Femur (tissue), 1 donor: Measurements from ENCODE around the gene CXCL8.
"Not testable (repeated sequence)": the region's sequence is repeated elsewhere in the genome, so short reads cannot be mapped to it uniquely, and the experiment has no call there.

Experiments
- DNase-seq: peaks from one replicate; pipeline ENCODE4 v3.0.0-alpha.2; 2017

Gene CXCL8

GRCh38 chr4:73744203-73744602 lies 3.8 kb downstream of the CXCL8 start:
- no peak for DNase-seq

- DNase-seq = no peak
Observed at GRCh38 chr4:73750730-73751129, 10.4 kb downstream of the CXCL8 start.

DNA sequence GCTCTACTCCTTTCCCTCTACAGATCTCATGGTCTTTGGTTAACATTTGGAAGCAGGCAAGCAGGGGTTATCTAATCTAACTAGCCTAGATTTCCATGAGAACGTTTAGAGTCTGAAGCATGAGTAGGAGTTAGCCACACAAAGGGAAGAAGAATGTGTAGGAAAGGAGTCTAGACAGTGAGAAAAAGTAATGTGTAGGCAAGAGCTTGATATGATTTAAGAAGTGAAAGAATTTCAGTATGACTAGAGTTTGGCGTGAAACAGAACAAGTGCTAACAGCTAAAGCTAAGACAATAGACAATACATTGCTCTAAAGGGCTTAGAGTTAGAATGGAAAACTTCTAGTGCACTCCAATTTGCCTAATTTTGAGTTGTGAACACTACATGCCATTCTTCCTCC lies 10.8 kb downstream of the CXCL8 start:
- no peak for DNase-seq

DNA sequence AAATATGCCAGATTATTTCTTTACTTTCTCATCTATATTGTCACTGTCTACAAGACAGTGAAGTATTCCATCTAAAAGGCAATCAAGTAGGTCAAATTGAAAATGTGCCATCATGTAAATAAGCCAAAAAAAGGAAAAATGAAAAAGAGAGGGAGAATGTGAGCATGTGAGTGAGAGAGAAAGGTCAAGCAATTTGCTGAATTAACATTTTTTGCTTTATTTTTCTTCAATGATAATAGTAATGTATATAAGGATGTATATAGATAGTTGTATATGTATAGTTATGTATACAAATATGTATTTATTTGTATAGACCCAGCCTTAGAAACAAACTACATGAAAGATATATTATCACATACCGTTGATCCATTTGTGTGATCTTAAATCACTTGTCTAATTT lies 11.5 kb downstream of the CXCL8 start:
- no peak for DNase-seq

DNA sequence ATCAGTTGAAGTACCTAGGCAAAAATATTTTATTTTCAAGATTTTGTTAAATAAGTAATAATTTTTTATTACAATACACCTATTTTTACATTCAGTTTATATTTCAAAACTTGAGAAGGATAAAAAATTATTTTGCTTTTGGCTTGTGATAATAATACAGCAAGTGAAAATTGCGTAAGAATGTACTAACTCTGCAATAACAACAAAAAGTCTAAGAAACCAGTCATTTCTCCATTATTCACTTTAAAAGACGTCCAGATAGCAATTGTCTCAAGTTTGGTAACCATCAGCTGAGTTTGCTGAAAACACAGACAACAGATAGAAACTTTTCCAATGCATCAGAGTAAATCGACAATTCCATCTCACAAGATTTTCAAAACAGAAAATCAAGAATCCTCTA lies 12.1 kb downstream of the CXCL8 start:
- DNase-seq = no peak

- no peak for DNase-seq
Observed at GRCh38 chr4:73753215-73753614, 12.8 kb downstream of the CXCL8 start.

DNA sequence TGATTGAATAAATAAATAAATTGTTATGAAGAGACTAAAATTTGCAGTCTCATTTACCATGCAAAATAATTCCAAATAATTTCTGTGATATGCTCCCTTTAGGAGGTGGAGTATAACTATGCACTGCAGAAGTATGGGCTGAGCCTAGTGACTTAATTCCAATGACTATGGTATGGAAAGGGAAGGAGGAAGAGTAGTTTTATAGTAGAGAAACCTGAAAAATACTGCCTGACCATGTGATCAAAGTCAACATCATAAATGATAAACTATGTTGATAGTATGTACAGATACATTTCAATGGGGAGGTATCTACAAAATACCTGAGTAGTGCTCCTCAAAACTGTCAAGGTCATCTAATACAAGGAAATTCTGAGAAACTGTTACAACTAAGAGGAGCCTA lies 14.6 kb downstream of the CXCL8 start:
- no peak for DNase-seq

DNA sequence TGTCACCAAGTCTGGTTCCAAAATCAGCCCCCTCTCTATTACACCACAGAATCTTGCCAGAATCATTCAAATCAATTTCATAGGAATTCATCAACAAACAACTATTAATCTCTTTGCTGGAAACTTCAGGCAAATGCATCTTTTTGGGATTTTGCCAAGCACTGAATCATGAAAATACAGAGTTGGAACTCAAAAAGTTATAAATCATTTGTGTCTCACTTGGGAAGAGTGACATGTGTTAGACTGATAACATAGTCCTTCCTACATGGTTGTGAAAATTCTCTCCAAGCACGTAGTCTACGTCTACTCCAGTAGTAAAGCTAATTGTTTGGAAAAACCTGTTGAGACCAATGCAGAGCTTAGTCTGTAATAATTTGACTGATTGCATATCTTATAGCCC lies 19.0 kb downstream of the CXCL8 start:
- DNase-seq = no peak

GRCh38 chr4:73761856-73762255 lies 21.5 kb downstream of the CXCL8 start:
- DNase-seq = no peak

DNA sequence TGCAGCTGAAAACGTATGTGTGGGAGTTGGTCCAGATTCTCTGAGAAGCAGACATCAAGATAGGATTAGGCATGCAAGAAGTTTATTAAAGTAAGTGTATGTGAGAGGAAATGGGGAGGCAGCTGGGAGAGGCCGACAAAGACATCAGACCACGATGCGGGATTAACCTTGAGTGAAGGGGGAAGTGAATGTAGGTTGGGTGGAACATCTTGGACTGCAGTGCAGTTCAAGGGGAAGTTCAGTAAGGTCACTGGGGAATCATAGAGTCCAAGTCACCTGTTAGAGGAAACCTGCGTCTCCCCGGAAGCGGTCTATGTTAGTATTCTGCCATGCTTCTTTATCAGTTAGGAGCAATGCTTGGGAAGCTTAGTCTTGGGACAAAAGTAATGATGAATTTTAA lies 22.0 kb downstream of the CXCL8 start:
- no peak for DNase-seq

GRCh38 chr4:73763877-73764276 lies 23.5 kb downstream of the CXCL8 start:
- DNase-seq = no peak

DNA sequence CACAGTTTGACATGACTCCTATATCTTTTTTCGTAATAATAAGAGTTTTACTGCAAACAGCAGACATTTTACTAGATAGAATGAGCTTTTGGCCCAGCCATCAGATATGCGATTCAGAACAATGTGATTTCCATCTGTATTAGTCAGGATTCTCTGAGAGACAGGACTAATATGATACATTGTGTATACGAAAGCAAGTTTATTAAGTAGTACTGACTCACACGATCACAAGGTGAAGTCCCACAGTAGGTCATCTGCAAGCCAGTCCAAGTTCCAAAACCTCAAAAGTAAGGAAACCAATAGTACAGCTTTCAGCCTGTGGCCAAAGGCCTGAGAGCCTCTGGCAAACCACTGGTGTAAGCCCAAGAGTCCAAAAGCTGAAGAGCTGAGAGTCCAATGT lies 24.1 kb downstream of the CXCL8 start:
- DNase-seq = no peak

GRCh38 chr4:73765296-73765695 lies 24.9 kb downstream of the CXCL8 start:
- no peak for DNase-seq

DNA sequence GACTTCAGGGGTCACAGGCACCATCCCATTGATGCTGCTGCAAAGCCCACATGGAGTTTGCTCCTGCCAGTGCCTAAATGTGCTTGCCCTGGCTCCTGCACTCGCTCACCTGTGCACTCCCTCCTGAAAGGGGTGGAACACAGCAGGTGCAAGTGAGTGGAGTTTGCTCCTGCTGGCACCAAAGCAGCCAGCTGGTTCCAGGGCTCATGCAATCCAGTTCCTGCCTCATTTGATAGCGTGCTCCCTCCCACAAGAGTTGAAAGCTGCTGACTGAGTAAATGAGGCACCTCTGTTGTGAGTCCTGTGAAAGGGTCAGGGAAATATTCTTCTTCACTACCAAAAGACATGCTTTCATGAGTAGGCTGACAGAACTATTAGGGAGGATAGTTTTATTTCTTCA lies 30.5 kb downstream of the CXCL8 start:
- DNase-seq = no peak

GRCh38 chr4:73772363-73772762 lies 32.0 kb downstream of the CXCL8 start:
- no peak for DNase-seq

DNA sequence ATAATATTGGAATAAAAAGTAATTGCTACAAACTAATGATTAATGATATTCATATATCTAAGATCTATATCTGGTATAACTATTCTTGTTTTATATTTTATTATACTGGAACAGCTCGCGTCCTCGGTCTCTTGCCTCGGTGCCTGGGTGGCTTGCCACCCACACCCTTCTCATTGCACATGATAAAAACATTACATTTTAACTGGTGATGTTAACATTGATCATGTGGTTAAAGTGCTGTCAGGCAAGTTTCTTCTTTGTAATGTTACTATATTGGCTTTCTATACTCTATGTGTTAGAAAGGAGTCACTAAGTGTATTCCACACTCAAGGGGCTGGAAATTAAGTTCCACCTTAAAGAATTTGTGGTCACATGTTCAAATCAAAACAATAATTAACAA lies 34.0 kb downstream of the CXCL8 start:
- not testable (repeated sequence) for DNase-seq

DNA sequence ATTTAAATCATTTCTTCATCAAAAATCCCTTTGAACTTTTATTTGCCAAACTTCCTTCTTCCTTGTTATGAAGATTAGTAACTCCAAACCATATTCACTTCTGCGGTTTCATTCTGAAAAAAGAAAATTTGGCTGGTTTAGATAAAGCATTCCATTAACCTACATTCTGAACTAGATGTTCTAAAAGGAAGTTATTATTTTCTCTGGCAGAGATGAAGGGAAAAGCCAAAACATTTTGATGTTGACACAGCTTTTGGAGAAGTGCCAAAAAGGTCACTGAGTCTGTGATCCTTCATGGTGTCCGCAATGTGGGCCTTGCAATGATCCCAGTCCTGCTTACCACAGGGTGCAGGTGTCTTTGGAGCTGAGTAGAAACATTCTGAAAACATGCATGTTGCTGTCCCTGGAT lies 36.0 kb downstream of the CXCL8 start:
- DNase-seq = no peak

- no peak for DNase-seq
Observed at GRCh38 chr4:73777612-73778011, 37.2 kb downstream of the CXCL8 start.

DNA sequence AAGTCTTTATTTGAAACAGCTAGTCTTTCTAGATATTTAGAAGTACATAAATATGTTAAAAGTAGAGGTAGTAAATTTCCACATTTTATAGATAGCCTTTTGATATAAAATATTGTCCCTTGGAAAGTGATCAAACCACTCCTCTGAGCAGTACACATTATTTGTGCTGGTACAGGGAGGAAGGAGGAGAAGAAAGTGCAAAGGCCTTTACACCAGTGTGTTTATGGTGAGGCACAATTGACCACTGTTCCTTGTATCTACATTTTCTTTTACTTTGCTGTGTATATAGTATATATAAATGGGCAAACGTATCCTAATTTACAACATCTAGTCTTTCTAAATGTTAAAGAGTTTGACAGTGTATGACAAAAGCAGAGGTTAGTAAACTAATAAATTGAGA lies 39.9 kb downstream of the CXCL8 start:
- DNase-seq = no peak

- DNase-seq = no peak
Observed at GRCh38 chr4:73780834-73781233, 40.5 kb downstream of the CXCL8 start.

DNA sequence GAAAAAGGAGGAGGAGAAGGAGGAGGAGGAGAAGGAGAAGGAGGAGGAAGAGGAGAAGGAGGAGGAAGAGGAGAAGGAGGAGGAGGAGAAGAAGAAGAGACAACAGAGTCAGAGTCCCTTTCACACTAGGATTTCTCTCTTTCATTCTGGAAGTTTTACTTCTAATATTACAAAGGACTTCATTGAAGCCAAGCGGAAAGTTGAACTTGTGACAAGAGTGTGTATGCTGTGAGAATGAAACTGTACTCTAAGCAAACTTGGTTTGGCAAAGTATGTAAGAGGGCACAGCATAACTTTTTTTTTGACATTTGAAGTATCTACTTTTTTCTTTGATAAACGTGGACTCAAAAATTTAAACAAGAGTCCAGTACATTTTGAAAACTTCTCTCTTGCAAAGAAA lies 48.0 kb downstream of the CXCL8 start:
- no peak for DNase-seq
